T-cell (primary cell): Measurements from ENCODE around the gene SPAG9. TPM values are rescaled to one million over a fixed set of nuclear protein-coding genes. Genes with fewer than 3 reads are reported as not detected.
A peak's percentile ranks its signal among the peaks of the same experiment; 100 is the strongest.
"Not testable (repeated sequence)": the region's sequence is repeated elsewhere in the genome, so short reads cannot be mapped to it uniquely, and the experiment has no call there.

Experiments
- ATAC-seq, 4 experiments: fragments of 200-7000 bp in 3 of 4; fragments of 150-1000 bp in 1 of 4; cut with Tn5 transposase; replicated peaks in 1 of 4; 1 replicate in 3 of 4; 2 replicates in 1 of 4; pipeline ENCODE4 v1.10.0; 2021; ENCODE audit warnings: moderate library complexity in 3 of 4, mild to moderate bottlenecking in 2 of 4, moderate number of reproducible peaks in 1 of 4
- CTCF ChIA-PET, 2 donors: fragments of 300-600 bp; sonication (Branson Sonifier 250); formaldehyde crosslinking; loops; one replicate each; lab custom pipeline; 2022; ENCODE audit warnings: antibody characterized with exemption in 2 of 2; lab: Charles Lee
- POLR2A ChIA-PET, 2 donors: fragments of 300-600 bp; sonication (Branson Sonifier 250); formaldehyde crosslinking; loops; one replicate each; lab custom pipeline; 2022; ENCODE audit warnings: antibody characterized with exemption in 2 of 2; lab: Charles Lee
- DNase-seq, 35 experiments: peaks; one replicate each; pipeline versions ENCODE4 v3.0.0 to v3.0.0-alpha.2; 2013 to 2023
- H3K27ac ChIP-seq: one replicate; pipeline ENCODE4 v1.5.1; 2013; ENCODE audit warnings: low read length
- H3K27me3 ChIP-seq, 2 experiments: replicated peaks in 1 of 2; 1 replicate in 1 of 2; 2 replicates in 1 of 2; pipeline versions ENCODE4 v1.6.1 to v1.7.0; 2013; ENCODE audit warnings: low read length in 1 of 2, mixed read lengths in 1 of 2; ENCODE audit not compliant: control insufficient read depth in 2 of 2, insufficient read depth in 2 of 2; ENCODE audit errors: extremely low read depth in 1 of 2
- H3K36me3 ChIP-seq, 2 donors: 1 replicate in 1 of 2; 2 replicates in 1 of 2; pipeline versions ENCODE4 v1.6.1 to v1.7.0; 2013; ENCODE audit warnings: low read length in 1 of 2; ENCODE audit not compliant: control insufficient read depth in 2 of 2, insufficient read depth in 1 of 2; ENCODE audit errors: extremely low read depth in 1 of 2
- H3K4me1 ChIP-seq, 2 experiments: 1 replicate in 1 of 2; 2 replicates in 1 of 2; pipeline versions ENCODE4 v1.6.1 to v1.7.0; 2013; ENCODE audit warnings: low read length in 2 of 2, mixed read lengths in 1 of 2; ENCODE audit not compliant: insufficient read depth in 2 of 2, control insufficient read depth in 1 of 2; ENCODE audit errors: extremely low read depth in 1 of 2
- H3K4me3 ChIP-seq, 2 donors: 1 replicate in 1 of 2; 2 replicates in 1 of 2; pipeline versions ENCODE4 v1.5.1 to v1.7.0; 2013; ENCODE audit warnings: mild to moderate bottlenecking in 2 of 2, low read length in 1 of 2, moderate library complexity in 1 of 2; ENCODE audit not compliant: control insufficient read depth in 1 of 2; ENCODE audit errors: extremely low read depth in 1 of 2
- H3K9me3 ChIP-seq: 2 replicates; pipeline ENCODE4 v1.7.0; 2013
- H3K27ac Mint-ChIP-seq, 2 donors: one replicate each; pipeline ENCODE4 v1.8.0; 2020 to 2021; ENCODE audit warnings: mild to moderate bottlenecking in 2 of 2, mixed read lengths in 2 of 2
- H3K27me3 Mint-ChIP-seq, 2 donors: one replicate each; pipeline ENCODE4 v1.8.0; 2021 to 2022; ENCODE audit warnings: mixed read lengths in 2 of 2
- H3K36me3 Mint-ChIP-seq: one replicate; pipeline ENCODE4 v1.8.0; 2021; ENCODE audit warnings: mixed read lengths
- H3K4me1 Mint-ChIP-seq, 3 donors: one replicate each; pipeline ENCODE4 v1.8.0; 2020 to 2022; ENCODE audit warnings: mixed read lengths in 3 of 3, mild to moderate bottlenecking in 1 of 3
- H3K4me3 Mint-ChIP-seq, 3 donors: one replicate each; pipeline ENCODE4 v1.8.0; 2020 to 2022; ENCODE audit warnings: mild to moderate bottlenecking in 3 of 3, mixed read lengths in 3 of 3, moderate library complexity in 3 of 3
- H3K9me3 Mint-ChIP-seq, 3 donors: one replicate each; pipeline ENCODE4 v1.8.0; 2020 to 2022; ENCODE audit warnings: mixed read lengths in 3 of 3
- WGBS: methylation state at CpG from one replicate; pipeline ENCODE4 v1.1.5; 2013; ENCODE audit warnings: missing lambda C conversion rate; ENCODE audit not compliant: insufficient coverage; 5-methylcytosine and 5-hydroxymethylcytosine counted together
- total RNA-seq, 35 experiments: library from RNA in 6 of 35; stranded (reverse) in 6 of 35; fragments of 120-200 nt in 1 of 35; gene quantifications; one replicate each; pipeline versions ENCODE4 v1.2.1 to v1.2.4 and lab custom pipeline; 2013 to 2026

SPAG9 gene
- total RNA-seq, 5 donors from 2014 or later (not counting 1 experiment from before 2014, with no cell fraction given), result 48.9 to 61.8 (median 51.9) TPM

DNA sequence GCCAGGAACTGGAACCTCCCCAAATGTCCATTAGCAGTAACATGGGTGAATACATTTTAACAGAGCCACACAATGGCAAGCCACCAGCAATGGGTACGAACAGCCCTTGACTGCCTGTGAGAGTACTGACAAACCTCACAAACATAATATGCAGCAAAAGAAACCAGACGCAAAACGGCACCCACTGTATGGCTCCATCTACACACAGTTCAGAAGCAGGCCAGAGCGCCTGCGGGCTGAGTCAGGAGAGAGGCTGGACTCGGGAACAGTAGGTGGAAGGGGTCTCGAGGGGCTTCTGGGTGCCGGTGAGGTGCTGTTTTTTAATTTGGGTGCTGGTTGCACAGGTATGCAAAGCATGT lies 177.1 kb downstream of the SPAG9 start:
- Histone ChIP-seq H3K36me3 (no peaks in the 10 kb centered on the region), H3K4me1 (peaks cover 9 to 50% of the 10 kb centered on the region in 2 experiments), H3K9me3 (no peaks in the 10 kb centered on the region), H3K27ac (peak overlapping the region; percentile 74), H3K27me3 (no peaks in the 10 kb centered on the region), H3K4me3 (peak overlapping the region; percentile 68 to 70)
- ChIA-PET POLR2A (no interaction called here), CTCF (no interaction called here)
- H3K27ac Mint-ChIP-seq, result peak overlapping the region; percentile 91 to 92
- ATAC-seq (peak in 1 of 4 experiments; percentile 20), DNase-seq (peak in 1 of 35 experiments; percentile 26)
- H3K4me1 Mint-ChIP-seq, result peaks cover 48 to 52% (median 52%) of the 10 kb centered on the region in 3 donors
- H3K27me3 Mint-ChIP-seq, result no peaks in the 10 kb centered on the region
- no peaks in the 10 kb centered on the region for H3K9me3 Mint-ChIP-seq
- 74% methylated on average over 3 of the region's 8 CpGs for WGBS
- H3K36me3 Mint-ChIP-seq, result no peaks in the 10 kb centered on the region
- H3K4me3 Mint-ChIP-seq, result peak overlapping the region; percentile 73 to 80 (median 74)

GRCh38 chr17:50941676-50942048 lies 179.0 kb downstream of the SPAG9 start:
- WGBS, result no CpG with 5 or more reads among the region's 4 CpGs

DNA sequence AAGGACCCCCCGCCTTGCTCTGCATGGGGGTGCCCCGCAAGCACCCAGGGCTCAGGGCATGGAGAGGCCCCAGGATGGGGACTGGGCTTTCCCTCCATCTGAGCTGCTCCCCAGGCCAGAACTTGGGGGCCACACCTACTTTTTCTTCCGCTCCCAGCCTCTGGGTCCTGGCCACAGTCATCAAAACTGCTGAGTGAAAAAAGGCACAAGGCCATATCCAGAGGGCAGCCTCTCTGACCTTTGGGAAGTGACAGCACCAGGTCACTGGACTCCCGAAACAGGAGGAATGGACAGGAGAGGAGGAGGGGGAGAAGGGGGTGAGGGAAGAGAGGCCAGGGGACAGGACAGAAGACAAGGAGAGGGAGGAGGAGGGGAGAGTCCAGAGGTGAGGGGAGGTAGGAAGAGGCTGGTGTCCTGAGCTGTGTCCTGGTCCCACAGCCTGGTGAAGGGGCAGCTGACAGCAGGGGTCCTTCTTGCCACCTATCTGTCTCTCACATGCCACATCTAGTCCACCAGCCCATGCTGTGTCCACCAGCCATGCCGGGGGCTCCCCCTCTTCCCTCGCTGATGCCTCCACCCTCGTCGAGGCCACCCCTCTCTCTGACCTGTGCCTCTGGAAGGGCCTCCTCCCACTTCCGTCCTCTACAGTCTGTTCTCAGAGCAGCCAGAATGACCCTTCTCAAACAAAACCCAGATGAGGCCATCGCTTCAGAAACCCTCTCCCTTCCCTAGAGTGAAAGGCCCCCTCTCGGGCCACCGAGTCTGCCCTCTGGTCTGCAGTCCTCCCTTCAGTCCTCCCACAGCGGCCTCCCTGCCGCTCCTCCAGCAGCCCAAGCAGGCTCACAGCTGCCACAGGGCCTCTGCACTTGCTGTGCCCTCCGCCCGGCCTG lies 180.6 kb downstream of the SPAG9 start:
- POLR2A ChIA-PET, result interaction anchor here in 1 of 2 donors (0.8 kb wide), 1 partner anchor 217 kb away, joined by 3 read pairs; no protein-coding TSS in a partner anchor
- Histone ChIP-seq H3K27me3 (no peaks in the 10 kb centered on the region), H3K4me3 (no peak overlapping the region), H3K36me3 (no peaks in the 10 kb centered on the region), H3K9me3 (no peaks in the 10 kb centered on the region), H3K27ac (no peak overlapping the region), H3K4me1 (peaks cover 9 to 28% of the 10 kb centered on the region in 2 experiments)
- no peaks in the 10 kb centered on the region for H3K9me3 Mint-ChIP-seq
- no peaks in the 10 kb centered on the region for H3K36me3 Mint-ChIP-seq
- peaks cover 28 to 32% (median 29%) of the 10 kb centered on the region in 3 donors for H3K4me1 Mint-ChIP-seq
- ATAC-seq (no peak), DNase-seq (no peak)
- H3K27ac Mint-ChIP-seq, result peak overlapping the region; percentile 55 to 69
- 96% methylated on average over 15 of the region's 16 CpGs for WGBS
- no peaks in the 10 kb centered on the region for H3K27me3 Mint-ChIP-seq
- CTCF ChIA-PET, result interaction anchor here in 1 of 2 donors (1.2 kb wide), 1 partner anchor 88 kb away, joined by 4 read pairs; no protein-coding TSS in a partner anchor
- no peak overlapping the region for H3K4me3 Mint-ChIP-seq

More at GRCh38 chr17:50941676-50942048, 179.0 kb downstream of the SPAG9 start:
- H3K4me1 ChIP-seq, result peaks cover 9 to 42% of the 10 kb centered on the region in 2 experiments
- ATAC-seq, POLR2A ChIA-PET, H3K9me3 ChIP-seq, H3K36me3 Mint-ChIP-seq, H3K27ac ChIP-seq, DNase-seq, H3K36me3 ChIP-seq, H3K9me3 Mint-ChIP-seq, H3K4me3 ChIP-seq, CTCF ChIA-PET, H3K4me3 Mint-ChIP-seq, H3K27me3 Mint-ChIP-seq, H3K27me3 ChIP-seq: not testable (repeated sequence)
- Mint-ChIP-seq H3K27ac (peak overlapping the region; percentile 91 to 92), H3K4me1 (peaks cover 36 to 40% (median 38%) of the 10 kb centered on the region in 3 donors)

DNA sequence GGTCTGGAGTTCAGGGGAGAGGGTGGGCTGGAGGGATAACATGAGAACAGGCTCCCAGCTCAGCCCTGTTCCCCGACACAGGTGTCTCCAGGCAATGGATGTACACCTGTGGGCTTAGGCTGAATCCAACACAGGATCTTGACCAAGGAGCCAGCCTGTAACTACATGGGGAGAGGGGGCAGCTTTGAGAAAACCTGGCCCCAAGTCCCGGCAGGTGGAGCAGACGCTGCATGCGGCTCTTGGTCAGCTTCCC lies 181.2 kb downstream of the SPAG9 start:
- no peak for DNase-seq
- no peaks in the 10 kb centered on the region for H3K27me3 ChIP-seq
- no peak for ATAC-seq
- no peaks in the 10 kb centered on the region for H3K9me3 Mint-ChIP-seq
- H3K36me3 ChIP-seq, result no peaks in the 10 kb centered on the region
- no peaks in the 10 kb centered on the region for H3K9me3 ChIP-seq
- no peak overlapping the region for H3K4me3 ChIP-seq
- peaks cover 28 to 32% (median 32%) of the 10 kb centered on the region in 3 donors for H3K4me1 Mint-ChIP-seq
- WGBS, result 96% methylated on average over 4 of the region's 4 CpGs
- no peak overlapping the region for H3K4me3 Mint-ChIP-seq
- ChIA-PET CTCF (interaction anchor here in 1 of 2 donors (1.2 kb wide), 1 partner anchor 87 kb away, joined by 4 read pairs; no protein-coding TSS in a partner anchor), POLR2A (interaction anchor here in 1 of 2 donors (0.8 kb wide), 1 partner anchor 216 kb away, joined by 3 read pairs; no protein-coding TSS in a partner anchor)
- no peak overlapping the region for H3K27ac Mint-ChIP-seq
- no peak overlapping the region for H3K27ac ChIP-seq
- no peaks in the 10 kb centered on the region for H3K36me3 Mint-ChIP-seq
- peaks cover 9 to 24% of the 10 kb centered on the region in 2 experiments for H3K4me1 ChIP-seq
- H3K27me3 Mint-ChIP-seq, result no peaks in the 10 kb centered on the region

- no peaks in the 10 kb centered on the region for H3K36me3 Mint-ChIP-seq
- no peaks in the 10 kb centered on the region for H3K27me3 Mint-ChIP-seq
- peaks cover 30 to 35% (median 31%) of the 10 kb centered on the region in 3 donors for H3K4me1 Mint-ChIP-seq
- Histone ChIP-seq H3K36me3 (no peaks in the 10 kb centered on the region), H3K27ac (no peak overlapping the region), H3K4me3 (no peak overlapping the region), H3K4me1 (peaks cover 9 to 20% of the 10 kb centered on the region in 2 experiments), H3K27me3 (no peaks in the 10 kb centered on the region), H3K9me3 (no peaks in the 10 kb centered on the region)
- POLR2A ChIA-PET, result interaction anchor here in 1 of 2 donors (0.8 kb wide), 1 partner anchor 216 kb away, joined by 3 read pairs; no protein-coding TSS in a partner anchor
- H3K27ac Mint-ChIP-seq, result peak overlapping the region; percentile 21 to 68
- WGBS, result 100% methylated on average over 1 of the region's 10 CpGs
- DNase-seq (no peak), ATAC-seq (no peak)
- H3K4me3 Mint-ChIP-seq, result no peak overlapping the region
- CTCF ChIA-PET, result interaction anchor here in 1 of 2 donors (1.2 kb wide), 1 partner anchor 86 kb away, joined by 4 read pairs; no protein-coding TSS in a partner anchor
- no peaks in the 10 kb centered on the region for H3K9me3 Mint-ChIP-seq
Observed at GRCh38 chr17:50938821-50939541, 181.7 kb downstream of the SPAG9 start.

DNA sequence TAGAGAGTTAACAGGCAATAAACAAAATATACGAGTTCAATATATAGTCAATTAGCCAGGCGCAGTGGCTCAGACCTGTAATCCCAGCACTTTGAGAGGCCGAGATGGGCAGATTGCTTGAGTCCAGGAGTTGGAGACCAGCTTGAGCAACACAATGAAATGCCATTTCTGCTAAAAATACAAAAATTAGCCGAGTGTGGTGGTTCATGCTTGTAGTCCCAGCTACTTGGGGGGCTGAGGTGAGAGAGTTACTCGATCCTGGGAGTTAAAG lies 184.7 kb downstream of the SPAG9 start:
- H3K27ac Mint-ChIP-seq, result no peak overlapping the region
- no peaks in the 10 kb centered on the region for H3K36me3 Mint-ChIP-seq
- ChIA-PET POLR2A (interaction anchor here (0.6 to 0.7 kb wide), 2 partner anchors 28 to 40 kb away, joined by 3 to 6 read pairs; no protein-coding TSS in a partner anchor), CTCF (interaction anchor here (1.0 to 2.8 kb wide), 2 partner anchors 24 to 83 kb away, joined by 3 to 15 read pairs; no protein-coding TSS in a partner anchor)
- H3K27me3 ChIP-seq, result no peaks in the 10 kb centered on the region
- no peak for DNase-seq
- no peaks in the 10 kb centered on the region for H3K27me3 Mint-ChIP-seq
- no peaks in the 10 kb centered on the region for H3K9me3 ChIP-seq
- H3K4me1 ChIP-seq, result peaks cover 2 to 9% of the 10 kb centered on the region in 2 experiments
- ATAC-seq, result no peak
- no peaks in the 10 kb centered on the region for H3K36me3 ChIP-seq
- no peak overlapping the region for H3K4me3 ChIP-seq
- H3K9me3 Mint-ChIP-seq, result no peaks in the 10 kb centered on the region
- 94% methylated on average over 5 of the region's 5 CpGs for WGBS
- no peak overlapping the region for H3K4me3 Mint-ChIP-seq
- H3K27ac ChIP-seq, result no peak overlapping the region
- peaks cover 14 to 27% (median 18%) of the 10 kb centered on the region in 3 donors for H3K4me1 Mint-ChIP-seq
